GM12878 (cell line): ENCODE data around the gene FAM72A. TPM values are rescaled to one million over a fixed set of nuclear protein-coding genes. Genes with fewer than 3 reads are reported as not detected.
"Not testable (repeated sequence)": the region's sequence is repeated elsewhere in the genome, so short reads cannot be mapped to it uniquely, and the experiment has no call there.

Experiments used
- ATAC-seq: fragments of 200-7000 bp; cut with Tn5 transposase; 3 replicates; pipeline ENCODE4 v1.9.1; 2020; ENCODE audit warnings: mild to moderate bottlenecking, moderate library complexity
- BruUV-seq: library from RNA; stranded (reverse); fragments of 400-500 nt; replicated peaks from 2 replicates; lab custom pipeline; 2021; lab: Mats Ljungman, UMichigan
- CTCF ChIA-PET: fragments of 300-600 bp; sonication (Branson Sonifier 250); formaldehyde crosslinking; extraction: SDS; loops from one replicate; lab custom pipeline; 2021; ENCODE audit warnings: inconsistent platforms; lab: Yijun Ruan, JAX
- POLR2A ChIA-PET: fragments of 350-600 bp; formaldehyde crosslinking; extraction: SDS; loops from one replicate; lab custom pipeline; 2021; ENCODE audit warnings: inconsistent platforms; lab: Charles Lee
- RAD21 ChIA-PET: fragments of 300-600 bp; sonication (Branson Sonifier 250); formaldehyde crosslinking; loops from one replicate; lab custom pipeline; 2023; ENCODE audit warnings: antibody characterized with exemption; ENCODE audit not compliant: unreplicated experiment; lab: Charles Lee
- SMC1A ChIA-PET: fragments of 300-600 bp; sonication (Branson Sonifier 250); formaldehyde crosslinking; loops from one replicate; lab custom pipeline; 2023; ENCODE audit not compliant: unreplicated experiment, uncharacterized antibody; lab: Charles Lee
- DNase-seq: peaks from one replicate; pipeline ENCODE4 v3.0.0-alpha.2; 2011; ENCODE audit warnings: low read depth, low spot score
- FAIRE-seq: peaks from 3 replicates; lab custom pipeline; 2011; peaks lifted over from hg19 to GRCh38; lab: Jason Lieb, UNC
- H2AFZ ChIP-seq: 2 replicates; pipeline ENCODE4 v1.6.0; 2011; ENCODE audit warnings: low read depth, low read length, control low read depth; ENCODE audit not compliant: control insufficient read depth
- H3K27ac ChIP-seq: 2 replicates; pipeline ENCODE4 v1.5.1; 2011; ENCODE audit warnings: control low read depth; ENCODE audit not compliant: control insufficient read depth, insufficient read depth
- H3K27me3 ChIP-seq, 2 experiments: replicated peaks in 1 of 2; 2 replicates each; pipeline versions ENCODE4 v1.6.0 to v1.6.1; 2011; ENCODE audit warnings: low read length in 1 of 2; ENCODE audit not compliant: control insufficient read depth in 2 of 2, insufficient read depth in 2 of 2
- H3K36me3 ChIP-seq, 2 experiments: 2 replicates each; pipeline ENCODE4 v1.5.1; 2011; ENCODE audit warnings: low read length in 1 of 2; ENCODE audit not compliant: control insufficient read depth in 2 of 2, insufficient read depth in 2 of 2
- H3K4me1 ChIP-seq: 2 replicates; pipeline ENCODE4 v1.6.1; 2011; ENCODE audit warnings: mild to moderate bottlenecking, low read length, moderate library complexity, mixed read lengths; ENCODE audit not compliant: control insufficient read depth, insufficient read depth
- H3K4me2 ChIP-seq: 2 replicates; pipeline ENCODE4 v1.6.0; 2011; ENCODE audit warnings: control low read depth; ENCODE audit not compliant: control insufficient read depth, insufficient read depth
- H3K4me3 ChIP-seq: fragments of 200-600 bp; sonication (generic); 2 replicates; pipeline ENCODE4 v1.5.1; 2016
- H3K79me2 ChIP-seq: 2 replicates; pipeline ENCODE4 v1.6.0; 2011; ENCODE audit warnings: low read length; ENCODE audit not compliant: control insufficient read depth, insufficient read depth
- H3K9ac ChIP-seq: 2 replicates; pipeline ENCODE4 v1.8.0; 2011; ENCODE audit warnings: low read length, control low read depth, mixed read lengths; ENCODE audit not compliant: control insufficient read depth, insufficient read depth
- H3K9me3 ChIP-seq: replicated peaks from 3 replicates; pipeline ENCODE4 v1.5.1; 2011; ENCODE audit warnings: mild to moderate bottlenecking, low read length; ENCODE audit not compliant: control insufficient read depth, insufficient read depth
- H4K20me1 ChIP-seq: 2 replicates; pipeline ENCODE4 v1.6.0; 2011; ENCODE audit not compliant: control insufficient read depth, insufficient read depth
- WGBS: methylation state at CpG from one replicate; pipeline ENCODE4 v1.1.6; 2016; ENCODE audit warnings: low lambda C conversion rate; ENCODE audit not compliant: insufficient replicate concordance, insufficient coverage; ENCODE audit errors: missing lambda C conversion rate; 5-methylcytosine and 5-hydroxymethylcytosine counted together
- in situ Hi-C: fragments of 300-500 bp; cut with MboI; formaldehyde crosslinking; loops from 9 replicates; pipeline ENCODE4 v1.14.3; 2018; ENCODE audit warnings: mixed read lengths
- intact Hi-C: fragments of 100-400 bp; cut with micrococcal nuclease; formaldehyde crosslinking; loops from one replicate; pipeline ENCODE4 v1.14.2; 2022; ENCODE audit not compliant: unreplicated experiment
- polyA plus RNA-seq, 11 experiments: library from polyadenylated mRNA; depleted of rRNA in 4 of 11; unstranded in 6 of 11; stranded (reverse) in 5 of 11; fragments of >200 nt; fragmentation: Nextera tagmentation in 4 of 11; fragmentation: Illumina TruSeq in 1 of 11; extraction: Ambion mirVana in 4 of 11; extraction: Trizol in 1 of 11; gene quantifications; 1 replicate in 1 of 11; 2 replicates in 10 of 11; pipeline versions ENCODE4 v1.2.1 to v1.2.3, GENCODE V29; 2011 to 2016; ENCODE audit warnings: inconsistent platforms in 2 of 11, missing spikeins in 2 of 11, low read depth in 1 of 11
- total RNA-seq, 4 experiments: library from RNA; depleted of rRNA in 3 of 4; stranded (reverse); fragments of >200 nt in 3 of 4; fragmentation: Illumina TruSeq in 1 of 4; extraction: Trizol in 1 of 4; gene quantifications; 2 replicates each; pipeline versions ENCODE4 v1.2.1 to v1.2.3, GENCODE V29; 2013 to 2021

Gene FAM72A
- total and polyA plus RNA-seq, 10 of the 15 experiments (the other 5 are each of a cell fraction or from before 2014, with no cell fraction given): 7.5 to 36.7 (median 18.6) TPM

DNA sequence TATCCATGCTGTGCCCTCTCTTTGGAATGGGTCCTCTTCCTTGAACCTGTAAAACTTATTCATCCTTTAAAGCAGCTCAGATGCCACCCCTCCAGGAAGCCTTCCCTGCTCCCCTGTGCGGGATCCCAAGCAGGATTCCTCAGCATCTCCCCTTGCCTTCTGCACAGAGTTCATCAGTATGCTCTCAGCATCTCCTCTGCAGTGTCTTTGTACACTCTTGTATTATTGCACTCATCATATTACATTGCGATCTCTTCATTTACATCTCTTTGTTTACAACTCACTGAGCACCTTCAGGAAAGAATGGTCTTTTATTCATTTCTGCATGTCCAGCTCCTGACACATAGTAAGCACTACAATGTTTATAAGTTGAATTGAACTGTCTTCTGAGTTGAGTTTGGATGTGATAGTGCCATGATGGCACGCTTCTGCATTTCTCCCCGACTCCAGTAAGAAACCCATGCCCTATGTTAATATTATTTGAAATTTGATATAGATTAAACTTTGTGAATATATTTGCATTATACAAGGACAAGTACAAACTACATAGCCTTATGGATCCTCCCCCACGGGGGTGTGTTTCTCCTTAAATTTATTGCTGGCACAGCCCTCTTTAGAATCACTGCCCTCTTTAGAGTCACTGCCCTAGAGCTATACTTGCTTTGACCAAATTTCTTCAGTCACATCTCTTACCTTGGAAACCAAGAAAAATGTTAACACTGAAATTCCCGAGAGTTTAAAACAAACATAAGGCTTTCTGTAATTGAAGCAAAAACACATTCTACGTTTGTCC is 13.2 kb upstream of the FAM72A start:
- POLR2A ChIA-PET, DNase-seq, H3K4me2 ChIP-seq, CTCF ChIA-PET, H3K9me3 ChIP-seq, SMC1A ChIA-PET, H3K27ac ChIP-seq, H3K4me1 ChIP-seq, BruUV-seq, H2AFZ ChIP-seq, H3K36me3 ChIP-seq, FAIRE-seq, in situ Hi-C loops, intact Hi-C loops, RAD21 ChIA-PET, H4K20me1 ChIP-seq, H3K27me3 ChIP-seq, ATAC-seq, H3K4me3 ChIP-seq, H3K9ac ChIP-seq, H3K79me2 ChIP-seq: not testable (repeated sequence)
- WGBS: 91% methylated on average over 3 of the region's 7 CpGs

DNA sequence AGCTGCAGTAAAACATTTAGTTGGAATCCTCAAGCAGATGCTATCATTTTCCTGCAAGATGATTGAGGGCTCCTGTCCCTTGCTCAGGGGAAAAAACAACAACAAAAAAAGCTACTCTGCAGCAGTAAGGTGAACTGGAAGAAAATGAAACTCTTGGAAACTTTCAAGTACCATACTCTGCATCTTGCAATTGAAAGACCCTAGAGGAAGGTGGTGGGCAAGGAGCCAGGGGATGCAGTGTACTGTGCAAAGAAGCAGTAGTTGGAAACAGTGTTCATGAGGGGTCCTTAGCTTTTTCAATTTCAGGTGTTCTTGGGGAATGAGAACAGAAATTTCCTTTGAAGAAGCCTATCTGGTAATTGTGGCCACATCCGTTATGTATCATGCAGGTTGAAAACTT is 8.2 kb upstream of the FAM72A start:
- SMC1A ChIA-PET, ATAC-seq, in situ Hi-C loops, H4K20me1 ChIP-seq, H3K36me3 ChIP-seq, H3K4me2 ChIP-seq, H3K27me3 ChIP-seq, H3K9me3 ChIP-seq, H3K79me2 ChIP-seq, H3K27ac ChIP-seq, RAD21 ChIA-PET, CTCF ChIA-PET, POLR2A ChIA-PET, H3K4me1 ChIP-seq, DNase-seq, BruUV-seq, intact Hi-C loops, FAIRE-seq, H2AFZ ChIP-seq, H3K4me3 ChIP-seq, H3K9ac ChIP-seq: not testable (repeated sequence)
- no CpG with 5 or more reads among the region's 1 CpG for WGBS

DNA sequence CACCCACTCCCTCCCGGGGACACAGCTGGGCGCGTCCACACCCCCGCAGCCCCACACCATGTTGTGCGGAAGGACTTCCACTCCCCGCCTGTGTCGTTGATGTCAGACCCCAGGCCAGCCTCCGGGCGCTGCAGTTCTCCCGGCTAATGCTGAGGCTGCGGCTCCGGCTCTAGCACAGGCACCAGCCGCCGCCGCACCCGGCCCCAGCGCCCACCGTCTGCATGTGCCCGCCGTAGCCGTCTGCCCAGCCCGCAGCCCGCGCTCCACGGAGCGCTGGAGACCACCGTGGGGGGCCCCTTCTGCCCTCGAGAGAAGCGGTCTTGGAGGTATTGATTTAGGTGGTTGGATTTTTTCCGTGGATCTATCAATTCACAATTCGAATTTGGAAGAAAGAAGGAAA is 2.9 kb upstream of the FAM72A start:
- SMC1A ChIA-PET, H3K27ac ChIP-seq, H3K4me1 ChIP-seq, DNase-seq, H3K4me3 ChIP-seq, FAIRE-seq, intact Hi-C loops, POLR2A ChIA-PET, H3K36me3 ChIP-seq, ATAC-seq, CTCF ChIA-PET, H3K9ac ChIP-seq, H4K20me1 ChIP-seq, H3K4me2 ChIP-seq, H3K27me3 ChIP-seq, H3K79me2 ChIP-seq, RAD21 ChIA-PET, H2AFZ ChIP-seq, H3K9me3 ChIP-seq, BruUV-seq, in situ Hi-C loops: not testable (repeated sequence)
- no CpG with 5 or more reads among the region's 31 CpGs for WGBS

DNA sequence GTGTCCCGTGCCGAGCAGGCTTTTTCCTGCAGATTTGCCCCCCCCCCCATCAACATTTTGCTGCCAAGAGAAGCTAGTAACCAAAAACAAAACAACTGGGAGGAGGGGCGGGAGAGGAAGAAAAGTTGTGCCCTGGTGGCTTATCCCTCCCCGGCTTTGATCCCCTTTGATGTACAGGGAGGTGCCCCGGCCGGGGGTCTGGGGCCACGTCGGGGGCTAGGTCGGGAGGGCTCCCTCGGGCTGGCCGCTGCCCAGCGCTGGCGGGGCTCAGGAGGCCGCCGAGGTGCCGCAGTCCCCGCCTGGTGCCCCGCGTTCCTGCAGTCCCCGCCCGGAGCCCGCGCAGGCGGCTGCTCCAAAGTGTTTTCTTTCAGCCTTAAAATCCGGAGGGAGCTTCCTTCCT is 2.2 kb upstream of the FAM72A start:
- H3K9ac ChIP-seq, intact Hi-C loops, H3K4me3 ChIP-seq, H3K36me3 ChIP-seq, H3K27ac ChIP-seq, H3K9me3 ChIP-seq, H3K27me3 ChIP-seq, FAIRE-seq, H3K4me2 ChIP-seq, H3K4me1 ChIP-seq, CTCF ChIA-PET, in situ Hi-C loops, H4K20me1 ChIP-seq, DNase-seq, ATAC-seq, H3K79me2 ChIP-seq, H2AFZ ChIP-seq, POLR2A ChIA-PET, RAD21 ChIA-PET, SMC1A ChIA-PET, BruUV-seq: not testable (repeated sequence)
- WGBS: 1% methylated on average over 17 of the region's 25 CpGs
